ENCODE data around the gene TMEM256. TPM values are rescaled to one million over a fixed set of nuclear protein-coding genes. Genes with fewer than 3 reads are reported as not detected.
A peak's percentile ranks its signal among the peaks of the same experiment; 100 is the strongest.

TMEM256 gene
- total RNA-seq, 3 donors from 2014 or later = 77.6 to 113 (median 92.3) TPM

DNA sequence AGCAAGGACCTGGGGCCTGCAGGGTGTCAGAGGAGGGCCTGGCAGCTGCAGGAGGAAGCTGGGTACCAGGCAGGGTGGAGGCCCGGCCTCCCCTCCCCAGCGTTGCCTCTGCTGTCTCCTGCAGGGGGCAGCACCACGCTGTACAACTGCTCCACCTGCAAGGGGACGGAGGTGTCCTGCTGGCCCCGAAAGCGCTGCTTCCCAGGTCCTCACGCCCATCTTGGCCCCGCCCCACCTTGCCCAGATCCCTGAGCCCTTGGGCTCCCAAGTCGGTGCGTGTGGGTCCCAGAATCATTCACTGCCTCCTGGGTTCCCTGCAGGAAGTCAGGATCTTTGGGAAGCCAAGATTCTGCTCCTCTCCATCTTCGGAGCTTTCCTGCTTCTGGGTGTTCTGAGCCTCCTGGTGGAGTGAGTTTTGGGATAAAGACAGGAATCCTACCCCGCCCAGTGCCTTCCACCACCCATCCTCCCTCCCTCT is 47.8 kb downstream of the TMEM256 start:
- H3K27ac ChIP-seq = peak overlapping the region; percentile 60 to 74
- H3K36me3 ChIP-seq = no peaks in the 10 kb centered on the region
- TF ChIP-seq, protein P1, sequence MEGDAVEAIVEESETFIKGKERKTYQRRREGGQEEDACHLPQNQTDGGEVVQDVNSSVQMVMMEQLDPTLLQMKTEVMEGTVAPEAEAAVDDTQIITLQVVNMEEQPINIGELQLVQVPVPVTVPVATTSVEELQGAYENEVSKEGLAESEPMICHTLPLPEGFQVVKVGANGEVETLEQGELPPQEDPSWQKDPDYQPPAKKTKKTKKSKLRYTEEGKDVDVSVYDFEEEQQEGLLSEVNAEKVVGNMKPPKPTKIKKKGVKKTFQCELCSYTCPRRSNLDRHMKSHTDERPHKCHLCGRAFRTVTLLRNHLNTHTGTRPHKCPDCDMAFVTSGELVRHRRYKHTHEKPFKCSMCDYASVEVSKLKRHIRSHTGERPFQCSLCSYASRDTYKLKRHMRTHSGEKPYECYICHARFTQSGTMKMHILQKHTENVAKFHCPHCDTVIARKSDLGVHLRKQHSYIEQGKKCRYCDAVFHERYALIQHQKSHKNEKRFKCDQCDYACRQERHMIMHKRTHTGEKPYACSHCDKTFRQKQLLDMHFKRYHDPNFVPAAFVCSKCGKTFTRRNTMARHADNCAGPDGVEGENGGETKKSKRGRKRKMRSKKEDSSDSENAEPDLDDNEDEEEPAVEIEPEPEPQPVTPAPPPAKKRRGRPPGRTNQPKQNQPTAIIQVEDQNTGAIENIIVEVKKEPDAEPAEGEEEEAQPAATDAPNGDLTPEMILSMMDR (IDR thresholded peaks at IDR 0.05) = peak; percentile 81 to 91 (median 90)
- TF ChIP-seq POLR2AphosphoS5 (IDR thresholded peaks at IDR 0.05) (peak in 1 of 3 donors; percentile 23), POLR2A (IDR thresholded peaks at IDR 0.05) (no peak)
- H3K27me3 ChIP-seq = no peaks in the 10 kb centered on the region
- H3K4me1 ChIP-seq = peaks cover 0 to 12% of the 10 kb centered on the region in 2 donors
- H3K9me3 ChIP-seq = no peaks in the 10 kb centered on the region
- peak; percentile 69 to 85 for DNase-seq (ENCODE audit: low spot score in 2 of 2)
- H3K4me3 ChIP-seq = peak overlapping the region in 2 of 3 donors; percentile 3 to 54
- intact Hi-C loops (cut with DNase I; ENCODE audit: low total_unique reads) = loop anchor here (10.0 kb wide), 1 partner anchor 79 kb away; the partner anchor contains the start of genes FGF11 and TMEM102

- H3K9me3 ChIP-seq = no peaks in the 10 kb centered on the region
- H3K27me3 ChIP-seq = no peaks in the 10 kb centered on the region
- H3K4me1 ChIP-seq = peaks cover 0 to 12% of the 10 kb centered on the region in 2 donors
- peak overlapping the region; percentile 60 to 74 for H3K27ac ChIP-seq
- intact Hi-C loops (cut with DNase I; ENCODE audit: low total_unique reads) = loop anchor here (10.0 kb wide), 1 partner anchor 79 kb away; the partner anchor contains the start of genes FGF11 and TMEM102
- TF ChIP-seq POLR2A (IDR thresholded peaks at IDR 0.05) = no peak
- TF ChIP-seq, protein P1 (IDR thresholded peaks at IDR 0.05) = no peak
- TF ChIP-seq POLR2AphosphoS5 (IDR thresholded peaks at IDR 0.05) = no peak
- no peak overlapping the region for H3K4me3 ChIP-seq
- no peaks in the 10 kb centered on the region for H3K36me3 ChIP-seq
- no peak for DNase-seq (ENCODE audit: low spot score in 2 of 2)
Measured at GRCh38 chr17:7355573-7355972, 48.3 kb downstream of the TMEM256 start.

- Histone ChIP-seq H3K9me3 (no peaks in the 10 kb centered on the region), H3K4me1 (peaks cover 0 to 12% of the 10 kb centered on the region in 2 donors), H3K27me3 (no peaks in the 10 kb centered on the region), H3K27ac (peak within 1 kb of the TSS; percentile 60 to 74), H3K4me3 (peak within 1 kb of the TSS in 1 of 3 donors; percentile 54), H3K36me3 (no peaks in the 10 kb centered on the region)
- intact Hi-C loops (cut with DNase I; ENCODE audit: low total_unique reads) = loop anchor here (10.0 kb wide), 1 partner anchor 80 kb away; the partner anchor contains the start of genes FGF11 and TMEM102
- DNase-seq (ENCODE audit: low spot score in 2 of 2) = no peak
- no peak for TF ChIP-seq POLR2A (IDR thresholded peaks at IDR 0.05)
- no peak for TF ChIP-seq POLR2AphosphoS5 (IDR thresholded peaks at IDR 0.05)
- TF ChIP-seq, protein P1 (IDR thresholded peaks at IDR 0.05) = no peak
Measured at GRCh38 chr17:7355053-7355452, 48.8 kb downstream of the TMEM256 start, which contains the start of gene TMEM95. TMEM95 (plus strand) TSS chr17:7355156; CDS start chr17:7355205, 49 bp downstream.

GRCh38 chr17:7354262-7354843 is 49.5 kb downstream of the TMEM256 start:
- H3K4me1 ChIP-seq = peaks cover 0 to 12% of the 10 kb centered on the region in 2 donors
- DNase-seq (ENCODE audit: low spot score in 2 of 2) = peak in 1 of 2 donors; percentile 32
- H3K27me3 ChIP-seq = no peaks in the 10 kb centered on the region
- peak overlapping the region; percentile 60 to 74 for H3K27ac ChIP-seq
- no peaks in the 10 kb centered on the region for H3K36me3 ChIP-seq
- no peaks in the 10 kb centered on the region for H3K9me3 ChIP-seq
- TF ChIP-seq POLR2A (IDR thresholded peaks at IDR 0.05) = no peak
- TF ChIP-seq, protein P1 (IDR thresholded peaks at IDR 0.05) = no peak
- no peak for TF ChIP-seq POLR2AphosphoS5 (IDR thresholded peaks at IDR 0.05)
- no peak overlapping the region for H3K4me3 ChIP-seq
- intact Hi-C loops (cut with DNase I; ENCODE audit: low total_unique reads) = loop anchor here (10.0 kb wide), 1 partner anchor 80 kb away; the partner anchor contains the start of genes FGF11 and TMEM102

Other genes with a start within 250 kb of the TMEM256 start
- 1 to 10 TPM; 1.0 to 1.4 (median 1.3) TPM for gene ASGR1, start 224.7 kb downstream of the TMEM256 start, total RNA-seq
- 10 to 100 TPM in 2 of 3 donors, 1 to 10 TPM in 1; 7.2 to 18.4 (median 11.1) TPM for gene DLG4, start 184.3 kb downstream of the TMEM256 start, total RNA-seq
- 1,000 to 10,000 TPM in 1 of 3 donors, 100 to 1,000 TPM in 2; 421 to 1,002 (median 829) TPM for gene ACADVL, start 184.2 kb downstream of the TMEM256 start, total RNA-seq
- gene DVL2, start 169.6 kb downstream of the TMEM256 start, total RNA-seq = 10 to 100 TPM; 32.0 to 58.2 (median 47.9) TPM
- 10 to 100 TPM; 22.1 to 40.4 (median 37.7) TPM for gene PHF23, start 164.6 kb downstream of the TMEM256 start, total RNA-seq
- gene GABARAP, start 161.6 kb downstream of the TMEM256 start, total RNA-seq = 100 to 1,000 TPM; 620 to 765 (median 631) TPM
- gene CTDNEP1, start 152.4 kb downstream of the TMEM256 start, total RNA-seq = 10 to 100 TPM; 35.7 to 67.5 (median 60.5) TPM
- 10 to 100 TPM; 26.9 to 36.7 (median 30.6) TPM for gene ELP5, start 151.9 kb downstream of the TMEM256 start, total RNA-seq
- 10 to 100 TPM in 2 of 3 donors, 1 to 10 TPM in 1; 5.4 to 95.9 (median 60.0) TPM for gene CLDN7, start 141.6 kb downstream of the TMEM256 start, total RNA-seq
- 10 to 100 TPM in 1 of 3 donors, 1 to 10 TPM in 2; 2.6 to 32.5 (median 3.5) TPM for gene SLC2A4, start 122.4 kb downstream of the TMEM256 start, total RNA-seq
- gene YBX2, start 109.5 kb downstream of the TMEM256 start, total RNA-seq = 1 to 10 TPM; 2.6 to 3.0 (median 2.9) TPM
- gene EIF5A, start 96.5 kb downstream of the TMEM256 start, total RNA-seq = 100 to 1,000 TPM; 151 to 172 (median 163) TPM
- 100 to 1,000 TPM in 1 of 3 donors, 10 to 100 TPM in 2; 77.3 to 109 (median 84.2) TPM for gene GPS2, start 88.7 kb downstream of the TMEM256 start, total RNA-seq
- 10 to 100 TPM; 15.0 to 22.9 (median 17.4) TPM for gene NEURL4, start 74.8 kb downstream of the TMEM256 start, total RNA-seq
- gene ACAP1, start 67.6 kb downstream of the TMEM256 start, total RNA-seq = 1 to 10 TPM; 3.4 to 6.6 (median 5.2) TPM
- gene KCTD11, start 51.9 kb downstream of the TMEM256 start, total RNA-seq = 10 to 100 TPM in 2 of 3 donors, 1 to 10 TPM in 1; 9.1 to 11.5 (median 11.0) TPM
- gene TMEM95, start 48.9 kb downstream of the TMEM256 start, total RNA-seq = not detected
- 10 to 100 TPM in 2 of 3 donors, 1 to 10 TPM in 1; 1.1 to 22.1 (median 14.4) TPM for gene TNK1, start 23.0 kb downstream of the TMEM256 start, total RNA-seq
- 10 to 100 TPM; 16.0 to 24.3 (median 19.0) TPM for gene PLSCR3, start 9.6 kb downstream of the TMEM256 start, total RNA-seq
- 10 to 100 TPM in 1 of 3 donors, 1 to 10 TPM in 2; 6.7 to 13.1 (median 8.3) TPM for gene NLGN2, start 3.7 kb upstream of the TMEM256 start, total RNA-seq
- not detected for gene SPEM1, start 16.2 kb upstream of the TMEM256 start, total RNA-seq
- gene SPEM2, start 21.5 kb upstream of the TMEM256 start, total RNA-seq = not detected
- not detected for gene SPEM3, start 24.8 kb upstream of the TMEM256 start, total RNA-seq
- 10 to 100 TPM in 1 of 3 donors, 1 to 10 TPM in 2; 3.5 to 18.1 (median 9.5) TPM for gene TMEM102, start 31.3 kb upstream of the TMEM256 start, total RNA-seq
- 1 to 10 TPM; 2.1 to 2.9 (median 2.9) TPM for gene FGF11, start 35.4 kb upstream of the TMEM256 start, total RNA-seq
- 10 to 100 TPM in 2 of 3 donors, 1 to 10 TPM in 1; 8.5 to 11.8 (median 11.7) TPM for gene CHRNB1, start 41.0 kb upstream of the TMEM256 start, total RNA-seq
- 10 to 100 TPM; 34.4 to 46.9 (median 45.7) TPM for gene ZBTB4, start 75.5 kb upstream of the TMEM256 start, total RNA-seq
- not detected for gene SLC35G6, start 77.3 kb upstream of the TMEM256 start, total RNA-seq
- gene POLR2A, start 80.3 kb upstream of the TMEM256 start, total RNA-seq = 100 to 1,000 TPM in 1 of 3 donors, 10 to 100 TPM in 2; 64.2 to 174 (median 88.7) TPM
- gene TNFSF12, start 145.0 kb upstream of the TMEM256 start, total RNA-seq = 10 to 100 TPM; 39.3 to 65.3 (median 41.1) TPM
- gene TNFSF13, start 154.7 kb upstream of the TMEM256 start, total RNA-seq = 10 to 100 TPM; 25.2 to 36.7 (median 33.6) TPM
- gene SENP3, start 157.8 kb upstream of the TMEM256 start, total RNA-seq = 10 to 100 TPM; 59.5 to 65.2 (median 62.3) TPM
- 100 to 1,000 TPM in 1 of 3 donors, 10 to 100 TPM in 2; 49.8 to 220 (median 70.5) TPM for gene CD68, start 175.5 kb upstream of the TMEM256 start, total RNA-seq
- 100 to 1,000 TPM in 1 of 3 donors, 10 to 100 TPM in 2; 66.6 to 140 (median 74.4) TPM for gene MPDU1, start 179.8 kb upstream of the TMEM256 start, total RNA-seq
- 1 to 10 TPM; 1.3 to 4.1 (median 1.6) TPM for gene SOX15, start 186.0 kb upstream of the TMEM256 start, total RNA-seq
- 10 to 100 TPM; 22.8 to 33.9 (median 25.6) TPM for gene FXR2, start 210.8 kb upstream of the TMEM256 start, total RNA-seq
- 10 to 100 TPM; 52.5 to 78.4 (median 62.9) TPM for gene SAT2, start 223.7 kb upstream of the TMEM256 start, total RNA-seq
- gene SHBG, start 226.0 kb upstream of the TMEM256 start, total RNA-seq = under 1 TPM in 1 of 3 donors, not detected in 2; 0.16 TPM
- 1 to 10 TPM in 1 of 3 donors, under 1 TPM in 2; 0.16 to 1.2 (median 0.98) TPM for gene ATP1B2, start 246.8 kb upstream of the TMEM256 start, total RNA-seq

Measured in breast epithelium (tissue), 4 donors.